ENCODE data around the gene ARFGAP1.

- TF ChIP-seq ZNF70 (CRISPR knock-in tag; IDR thresholded peaks at IDR 0.05) (no peak), ZNF8 (CRISPR knock-in tag; IDR thresholded peaks at IDR 0.05) (no peak), GLIS3 (CRISPR knock-in tag; IDR thresholded peaks at IDR 0.05) (no peak), RARB (CRISPR knock-in tag; IDR thresholded peaks at IDR 0.05) (no peak), ZFP30 (CRISPR knock-in tag; IDR thresholded peaks at IDR 0.05) (no peak), ARNTL (CRISPR knock-in tag; IDR thresholded peaks at IDR 0.05; ENCODE audit: borderline replicate concordance, low read depth) (no peak), CSDC2 (CRISPR knock-in tag; IDR thresholded peaks at IDR 0.05) (no peak), ZFP3 (CRISPR knock-in tag; IDR thresholded peaks at IDR 0.05) (no peak), CSRNP3 (CRISPR knock-in tag; IDR thresholded peaks at IDR 0.05) (no peak), PATZ1 (CRISPR knock-in tag; IDR thresholded peaks at IDR 0.05; ENCODE audit: borderline replicate concordance) (no peak), TCF4 (CRISPR knock-in tag; IDR thresholded peaks at IDR 0.05; ENCODE audit: borderline replicate concordance) (no peak), ZC3H10 (CRISPR knock-in tag; IDR thresholded peaks at IDR 0.05) (no peak), TOX (CRISPR knock-in tag; IDR thresholded peaks at IDR 0.05; ENCODE audit: borderline replicate concordance) (no peak)
These were observed 15.3 kb downstream of the ARFGAP1 start for GRCh38 chr20:63287697-63288580.
